Lower lobe of right lung (tissue), 2 donors: Measurements from ENCODE around the gene DSN1. TPM values are rescaled to one million over a fixed set of nuclear protein-coding genes. Genes with fewer than 3 reads are reported as not detected.

Source experiments
- ATAC-seq, 2 donors: fragments of 200-7000 bp; cut with Tn5 transposase; one replicate each; pipeline ENCODE4 v1.9.1; 2020 to 2022; ENCODE audit warnings: mild to moderate bottlenecking in 2 of 2, moderate library complexity in 2 of 2
- DNase-seq: peaks from one replicate; pipeline ENCODE4 v3.0.0-alpha.2; 2020
- H3K27ac ChIP-seq: fragments of 200-600 bp; one replicate; pipeline ENCODE4 v1.8.0; 2022
- H3K27me3 ChIP-seq: fragments of 200-600 bp; one replicate; pipeline ENCODE4 v1.8.0; 2022; ENCODE audit warnings: low read depth
- H3K36me3 ChIP-seq: fragments of 200-600 bp; one replicate; pipeline ENCODE4 v1.8.0; 2022; ENCODE audit warnings: mild to moderate bottlenecking
- H3K4me1 ChIP-seq: fragments of 200-600 bp; one replicate; pipeline ENCODE4 v1.8.0; 2022
- H3K4me3 ChIP-seq: fragments of 200-600 bp; one replicate; pipeline ENCODE4 v1.8.0; 2022; ENCODE audit warnings: mild to moderate bottlenecking
- H3K9me3 ChIP-seq: fragments of 200-600 bp; one replicate; pipeline ENCODE4 v1.8.0; 2022
- intact Hi-C: fragments of 100-400 bp; cut with DNase I; formaldehyde crosslinking; loops from one replicate; pipeline ENCODE4 v1.11.0; 2022
- total RNA-seq: library from RNA; stranded (reverse); fragmentation: NEBNext Ultra II Directional; extraction: Animal tissue kit (Norgen Biotek cat#: 25700); gene quantifications from one replicate; pipeline ENCODE4 v1.2.1, GENCODE V29; 2021
- TF ChIP-seq, protein P1 (sequence below): fragments of 200-600 bp; IDR thresholded peaks from one replicate; pipeline ENCODE4 v1.8.0; 2022; ENCODE audit warnings: antibody characterized with exemption, mild to moderate bottlenecking
- donor health status: DM: no; HTN: yes; CAD: no; lungs with severe emphysema.

DSN1 gene
- total RNA-seq, 1 donor from 2014 or later, result 6.5 TPM

DNA sequence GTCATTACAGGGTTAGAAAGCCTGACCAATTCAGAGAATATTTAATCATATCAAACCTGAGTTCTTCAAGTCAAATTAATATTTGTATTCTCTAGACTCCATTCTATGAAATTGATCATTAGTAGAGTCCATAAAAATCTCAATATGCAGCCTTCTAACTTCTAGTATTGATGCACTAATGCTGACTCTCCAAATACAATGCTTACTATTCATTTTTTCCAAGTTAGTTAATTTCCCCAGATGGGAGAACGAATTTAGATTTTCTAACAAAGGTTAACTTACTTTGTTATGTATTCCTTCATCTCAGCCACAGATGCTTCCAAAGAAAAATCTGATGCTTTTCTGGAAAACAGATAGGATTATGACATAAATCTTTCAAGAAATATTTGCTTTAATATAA lies 15.3 kb downstream of the DSN1 start:
- TF ChIP-seq, protein P1, sequence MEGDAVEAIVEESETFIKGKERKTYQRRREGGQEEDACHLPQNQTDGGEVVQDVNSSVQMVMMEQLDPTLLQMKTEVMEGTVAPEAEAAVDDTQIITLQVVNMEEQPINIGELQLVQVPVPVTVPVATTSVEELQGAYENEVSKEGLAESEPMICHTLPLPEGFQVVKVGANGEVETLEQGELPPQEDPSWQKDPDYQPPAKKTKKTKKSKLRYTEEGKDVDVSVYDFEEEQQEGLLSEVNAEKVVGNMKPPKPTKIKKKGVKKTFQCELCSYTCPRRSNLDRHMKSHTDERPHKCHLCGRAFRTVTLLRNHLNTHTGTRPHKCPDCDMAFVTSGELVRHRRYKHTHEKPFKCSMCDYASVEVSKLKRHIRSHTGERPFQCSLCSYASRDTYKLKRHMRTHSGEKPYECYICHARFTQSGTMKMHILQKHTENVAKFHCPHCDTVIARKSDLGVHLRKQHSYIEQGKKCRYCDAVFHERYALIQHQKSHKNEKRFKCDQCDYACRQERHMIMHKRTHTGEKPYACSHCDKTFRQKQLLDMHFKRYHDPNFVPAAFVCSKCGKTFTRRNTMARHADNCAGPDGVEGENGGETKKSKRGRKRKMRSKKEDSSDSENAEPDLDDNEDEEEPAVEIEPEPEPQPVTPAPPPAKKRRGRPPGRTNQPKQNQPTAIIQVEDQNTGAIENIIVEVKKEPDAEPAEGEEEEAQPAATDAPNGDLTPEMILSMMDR, result no peak
- DNase-seq, result no peak
- Histone ChIP-seq H3K9me3 (no peaks in the 10 kb centered on the region), H3K27ac (peak overlapping the region; percentile 76), H3K4me1 (peaks cover 19% of the 10 kb centered on the region), H3K27me3 (no peaks in the 10 kb centered on the region), H3K4me3 (no peak overlapping the region), H3K36me3 (no peaks in the 10 kb centered on the region)
- no peak for ATAC-seq
- intact Hi-C loops, result no loop called here

DNA sequence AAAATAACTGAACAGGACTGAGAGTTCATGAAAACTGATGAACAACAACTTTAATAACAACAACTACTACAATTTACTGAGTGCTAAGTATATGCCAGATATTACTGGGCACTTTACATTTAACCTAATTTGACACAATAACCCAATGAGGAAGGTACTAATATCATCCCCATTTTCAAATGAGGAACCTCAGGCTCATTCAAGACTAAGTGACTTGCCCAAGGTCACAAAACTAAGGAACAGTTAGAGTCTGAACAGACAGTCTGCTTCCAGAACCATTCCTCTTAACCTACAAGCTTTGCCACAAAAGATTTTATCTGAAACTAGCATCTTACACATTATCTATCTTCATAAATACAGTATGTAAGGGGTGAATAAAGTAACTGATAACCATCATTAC lies 17.1 kb downstream of the DSN1 start:
- Histone ChIP-seq H3K27me3 (no peaks in the 10 kb centered on the region), H3K4me3 (no peak overlapping the region), H3K27ac (peak overlapping the region; percentile 76), H3K36me3 (peaks cover 12% of the 10 kb centered on the region), H3K4me1 (peaks cover 19% of the 10 kb centered on the region), H3K9me3 (no peaks in the 10 kb centered on the region)
- ATAC-seq (peak; percentile 46 to 48), DNase-seq (no peak)
- TF ChIP-seq, protein P1, result no peak
- intact Hi-C loops, result no loop called here

DNA sequence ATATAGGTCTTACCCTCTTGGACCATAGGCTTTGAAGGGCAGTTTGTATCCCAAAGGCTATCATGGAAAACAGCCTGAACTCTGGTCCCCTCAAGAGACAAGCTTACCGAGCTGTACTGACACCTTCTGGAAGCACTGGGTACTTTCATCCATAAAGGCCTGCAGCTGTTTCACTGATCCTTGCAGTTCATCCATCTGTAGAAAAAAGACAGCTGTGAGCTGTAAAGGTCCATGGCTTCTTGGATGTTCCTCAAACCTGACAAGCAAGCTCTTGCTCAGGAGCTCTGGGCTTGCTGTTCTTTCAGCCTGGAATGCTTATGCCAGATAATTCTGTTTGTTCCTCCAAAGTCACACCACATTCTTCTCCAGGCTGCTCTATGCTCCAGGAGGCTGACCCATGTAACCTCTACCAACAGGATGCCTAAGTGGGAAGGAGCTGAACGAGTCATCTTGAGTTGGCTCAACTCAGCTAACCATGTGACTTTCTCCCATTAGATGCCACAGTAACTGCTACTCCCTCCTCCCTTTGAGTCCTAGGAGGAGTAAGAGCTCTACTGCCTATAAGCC lies 18.8 kb downstream of the DSN1 start:
- Histone ChIP-seq H3K36me3 (peaks cover 13% of the 10 kb centered on the region), H3K4me3 (no peak overlapping the region), H3K9me3 (no peaks in the 10 kb centered on the region), H3K27me3 (no peaks in the 10 kb centered on the region), H3K4me1 (peaks cover 19% of the 10 kb centered on the region), H3K27ac (peak overlapping the region; percentile 14)
- TF ChIP-seq, protein P1, result peak; percentile 75
- intact Hi-C loops, result no loop called here
- no peak for DNase-seq
- peak; percentile 87 for ATAC-seq

DNA sequence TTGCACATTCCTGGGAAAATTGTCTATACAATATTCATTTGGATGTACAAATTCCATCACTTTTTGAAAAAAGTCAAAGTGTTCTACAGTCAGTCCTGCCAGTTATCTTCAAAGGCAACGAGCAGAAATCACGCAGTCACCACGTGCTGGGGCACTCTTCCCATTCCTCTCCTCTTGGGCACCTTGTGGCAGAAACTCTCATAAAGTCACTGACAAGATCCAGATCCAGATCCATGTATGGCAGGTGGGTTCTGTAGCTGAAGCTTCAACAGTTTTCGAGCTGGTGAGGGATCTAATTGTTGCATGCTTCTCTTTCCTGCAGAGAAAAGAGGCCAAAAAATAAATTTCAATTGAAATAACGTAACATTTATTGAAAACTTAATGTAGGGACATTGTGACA lies 21.0 kb downstream of the DSN1 start:
- intact Hi-C loops, result no loop called here
- H3K9me3 ChIP-seq, result no peaks in the 10 kb centered on the region
- H3K4me1 ChIP-seq, result peaks cover 18% of the 10 kb centered on the region
- H3K27ac ChIP-seq, result no peak overlapping the region
- DNase-seq (no peak), ATAC-seq (no peak)
- H3K27me3 ChIP-seq, result no peaks in the 10 kb centered on the region
- H3K4me3 ChIP-seq, result no peak overlapping the region
- peaks cover 13% of the 10 kb centered on the region for H3K36me3 ChIP-seq
- TF ChIP-seq, protein P1, result no peak

DNA sequence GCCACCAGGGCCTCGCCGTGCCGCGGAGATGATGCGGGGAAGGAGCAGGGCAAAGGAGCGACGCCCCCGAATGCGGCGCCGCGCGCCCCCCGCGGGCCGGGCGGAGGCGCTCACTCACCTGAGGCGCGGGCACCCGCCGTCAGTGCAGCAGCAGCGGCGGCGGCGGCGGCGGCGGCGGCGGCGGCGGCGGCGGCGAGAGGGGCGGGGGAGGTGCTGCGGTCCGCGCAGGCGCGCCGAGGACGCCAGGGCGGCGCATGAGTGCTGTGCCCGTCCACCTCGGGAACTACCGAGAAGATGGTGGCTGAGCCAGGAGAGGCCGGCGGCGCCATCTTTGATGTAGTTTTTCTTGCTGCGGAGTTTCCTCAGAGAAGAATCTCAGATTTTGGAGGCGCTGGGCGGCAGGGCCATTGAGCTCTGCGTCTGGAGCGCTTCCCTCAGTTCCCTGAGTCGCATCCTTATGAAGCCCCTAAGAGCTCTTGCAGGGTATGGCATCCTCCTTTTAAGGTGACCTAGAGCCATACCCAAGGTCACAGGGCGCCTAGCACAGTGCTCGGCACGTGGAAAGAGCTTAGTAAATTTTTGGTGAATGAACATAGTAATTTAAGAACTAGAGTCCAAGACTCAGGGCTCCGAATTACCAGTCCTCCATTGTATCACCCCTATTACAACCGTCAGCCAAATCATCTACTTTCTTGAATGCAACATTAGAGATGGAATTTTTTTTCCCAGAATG lies 27.5 kb downstream of the DSN1 start, which contains the start of gene NDRG3:
TSS of gene NDRG3 (minus strand) at position 164 of the 733 bp plus-strand sequence. CDS start 24,355 bp downstream, outside the sequence.
- Histone ChIP-seq H3K4me1 (peaks cover 16% of the 10 kb centered on the region), H3K36me3 (no peaks in the 10 kb centered on the region), H3K27ac (peak within 1 kb of the TSS; percentile 73), H3K27me3 (no peaks in the 10 kb centered on the region), H3K4me3 (peak within 1 kb of the TSS; percentile 89), H3K9me3 (no peaks in the 10 kb centered on the region)
- peak; percentile 97 for DNase-seq
- intact Hi-C loops, result no loop called here
- TF ChIP-seq, protein P1, result peak; percentile 13
- ATAC-seq, result peak; percentile 99
